ENCODE data around the gene CYP1A2. TPM values are rescaled to one million over a fixed set of nuclear protein-coding genes. Genes with fewer than 3 reads are reported as not detected.

Gene CYP1A2
- total RNA-seq, 1 donor: not detected

GRCh38 chr15:74799856-74800558 lies 51.4 kb downstream of the CYP1A2 start:
- no peak overlapping the region for H3K4me3 ChIP-seq (ENCODE audit: low read depth, low read length)
- DNase-seq (ENCODE audit: low read depth): peak; percentile 55
- peak; percentile 94 for TF ChIP-seq CTCF (IDR thresholded peaks at IDR 0.05; ENCODE audit: insufficient read depth, low read depth, low read length)

GRCh38 chr15:74800559-74801094 lies 52.0 kb downstream of the CYP1A2 start:
- no peak for TF ChIP-seq CTCF (IDR thresholded peaks at IDR 0.05; ENCODE audit: insufficient read depth, low read depth, low read length)
- DNase-seq (ENCODE audit: low read depth): no peak
- H3K4me3 ChIP-seq (ENCODE audit: low read depth, low read length): no peak overlapping the region

GRCh38 chr15:74801311-74801997 lies 52.8 kb downstream of the CYP1A2 start:
- no peak overlapping the region for H3K4me3 ChIP-seq (ENCODE audit: low read depth, low read length)
- no peak for TF ChIP-seq CTCF (IDR thresholded peaks at IDR 0.05; ENCODE audit: insufficient read depth, low read depth, low read length)
- no peak for DNase-seq (ENCODE audit: low read depth)

- no peak for DNase-seq (ENCODE audit: low read depth)
These were observed 53.6 kb downstream of the CYP1A2 start for GRCh38 chr15:74802290-74802689.

GRCh38 chr15:74802862-74803447 lies 54.3 kb downstream of the CYP1A2 start:
- no peak for TF ChIP-seq CTCF (IDR thresholded peaks at IDR 0.05; ENCODE audit: insufficient read depth, low read depth, low read length)
- no peak overlapping the region for H3K4me3 ChIP-seq (ENCODE audit: low read depth, low read length)
- DNase-seq (ENCODE audit: low read depth): no peak

More at GRCh38 chr15:74802290-74802689, 53.6 kb downstream of the CYP1A2 start:
- TF ChIP-seq CTCF (IDR thresholded peaks at IDR 0.05; ENCODE audit: insufficient read depth, low read depth, low read length): no peak
- no peak overlapping the region for H3K4me3 ChIP-seq (ENCODE audit: low read depth, low read length)

GRCh38 chr15:74804935-74805334 lies 56.3 kb downstream of the CYP1A2 start:
- TF ChIP-seq CTCF (IDR thresholded peaks at IDR 0.05; ENCODE audit: insufficient read depth, low read depth, low read length): no peak
- no peak for DNase-seq (ENCODE audit: low read depth)
- no peak overlapping the region for H3K4me3 ChIP-seq (ENCODE audit: low read depth, low read length)

Small RNAs within 50 kb of the gene (small RNA-seq; reads per million reads assigned to genes)
- not detected for gene MIR4513

Other genes with a start within 250 kb of the CYP1A2 start
- gene ARID3B, start 207.6 kb upstream of the CYP1A2 start, total RNA-seq: 1.9 and 2.6 TPM in 2 replicates
- 33.2 and 38.4 TPM in 2 replicates for gene CLK3, start 133.0 kb upstream of the CYP1A2 start, total RNA-seq
- gene EDC3, start 52.8 kb upstream of the CYP1A2 start, total RNA-seq: 9.7 and 11.7 TPM in 2 replicates
- gene CYP1A1, start 23.3 kb upstream of the CYP1A2 start, total RNA-seq: not detected in 2 replicates
- gene CSK, start 33.2 kb downstream of the CYP1A2 start, total RNA-seq: 32.2 and 33.2 TPM in 2 replicates
- gene LMAN1L, start 64.0 kb downstream of the CYP1A2 start, total RNA-seq: not detected in 2 replicates
- gene CPLX3, start 77.8 kb downstream of the CYP1A2 start, total RNA-seq: not detected in 2 replicates
- 15.5 and 17.3 TPM in 2 replicates for gene ULK3, start 94.3 kb downstream of the CYP1A2 start, total RNA-seq
- 25.1 and 33.7 TPM in 2 replicates for gene SCAMP2, start 124.5 kb downstream of the CYP1A2 start, total RNA-seq
- 38.0 and 41.5 TPM in 2 replicates for gene MPI, start 141.2 kb downstream of the CYP1A2 start, total RNA-seq
- gene FAM219B, start 158.0 kb downstream of the CYP1A2 start, total RNA-seq: 39.0 and 41.5 TPM in 2 replicates
- gene COX5A, start 189.2 kb downstream of the CYP1A2 start, total RNA-seq: 33.7 and 47.4 TPM in 2 replicates
- gene RPP25, start 207.9 kb downstream of the CYP1A2 start, total RNA-seq: 2.6 and 11.0 TPM in 2 replicates
- gene SCAMP5, start 246.7 kb downstream of the CYP1A2 start, total RNA-seq: 0.43 and 1.6 TPM in 2 replicates